ENCODE data around the gene INPP5A. TPM values are rescaled to one million over a fixed set of nuclear protein-coding genes. Genes with fewer than 3 reads are reported as not detected.
"Not testable (repeated sequence)": the region's sequence is repeated elsewhere in the genome, so short reads cannot be mapped to it uniquely, and the experiment has no call there.

INPP5A gene
- total RNA-seq, 1 donor from 2014 or later = 30.6 TPM

DNA sequence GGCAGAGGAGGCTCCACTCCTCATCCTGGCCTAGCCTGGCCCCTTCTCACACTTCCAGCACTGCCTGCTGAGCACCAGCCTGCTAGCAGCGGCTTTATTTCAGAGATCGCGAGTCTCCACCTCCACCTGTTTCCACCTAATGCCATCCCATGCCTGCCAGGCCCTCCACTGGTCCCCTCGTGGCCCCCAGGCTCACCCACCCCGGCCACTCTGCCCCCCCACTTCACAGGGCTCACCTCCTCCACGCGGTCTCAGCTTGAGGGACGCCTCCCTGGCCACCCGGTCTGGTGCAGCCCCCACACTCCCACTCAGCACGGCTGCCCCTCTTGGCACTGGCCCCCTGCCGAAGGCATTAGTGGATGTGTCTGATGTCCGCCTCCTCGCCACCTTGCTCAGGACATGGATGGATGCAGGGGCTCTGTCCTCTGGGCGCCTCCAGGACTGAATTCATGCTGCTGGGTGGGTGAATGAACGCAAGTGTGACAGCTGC lies 252.1 kb downstream of the INPP5A start:
- Mint-ChIP-seq H3K9me3 (ENCODE audit: low read depth) (no peaks in the 10 kb centered on the region), H3K36me3 (ENCODE audit: insufficient read depth) (no peaks in the 10 kb centered on the region), H3K27ac (no peak overlapping the region), H3K4me3 (ENCODE audit: low read depth) (no peak overlapping the region), H3K4me1 (ENCODE audit: low read depth) (no peaks in the 10 kb centered on the region), H3K27me3 (peaks cover 14% of the 10 kb centered on the region)
- TF ChIP-seq, protein P1, sequence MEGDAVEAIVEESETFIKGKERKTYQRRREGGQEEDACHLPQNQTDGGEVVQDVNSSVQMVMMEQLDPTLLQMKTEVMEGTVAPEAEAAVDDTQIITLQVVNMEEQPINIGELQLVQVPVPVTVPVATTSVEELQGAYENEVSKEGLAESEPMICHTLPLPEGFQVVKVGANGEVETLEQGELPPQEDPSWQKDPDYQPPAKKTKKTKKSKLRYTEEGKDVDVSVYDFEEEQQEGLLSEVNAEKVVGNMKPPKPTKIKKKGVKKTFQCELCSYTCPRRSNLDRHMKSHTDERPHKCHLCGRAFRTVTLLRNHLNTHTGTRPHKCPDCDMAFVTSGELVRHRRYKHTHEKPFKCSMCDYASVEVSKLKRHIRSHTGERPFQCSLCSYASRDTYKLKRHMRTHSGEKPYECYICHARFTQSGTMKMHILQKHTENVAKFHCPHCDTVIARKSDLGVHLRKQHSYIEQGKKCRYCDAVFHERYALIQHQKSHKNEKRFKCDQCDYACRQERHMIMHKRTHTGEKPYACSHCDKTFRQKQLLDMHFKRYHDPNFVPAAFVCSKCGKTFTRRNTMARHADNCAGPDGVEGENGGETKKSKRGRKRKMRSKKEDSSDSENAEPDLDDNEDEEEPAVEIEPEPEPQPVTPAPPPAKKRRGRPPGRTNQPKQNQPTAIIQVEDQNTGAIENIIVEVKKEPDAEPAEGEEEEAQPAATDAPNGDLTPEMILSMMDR (IDR thresholded peaks at IDR 0.05; ENCODE audit: unreplicated experiment) = no peak
- no peak for DNase-seq (ENCODE audit: low spot score, unreplicated experiment)

DNA sequence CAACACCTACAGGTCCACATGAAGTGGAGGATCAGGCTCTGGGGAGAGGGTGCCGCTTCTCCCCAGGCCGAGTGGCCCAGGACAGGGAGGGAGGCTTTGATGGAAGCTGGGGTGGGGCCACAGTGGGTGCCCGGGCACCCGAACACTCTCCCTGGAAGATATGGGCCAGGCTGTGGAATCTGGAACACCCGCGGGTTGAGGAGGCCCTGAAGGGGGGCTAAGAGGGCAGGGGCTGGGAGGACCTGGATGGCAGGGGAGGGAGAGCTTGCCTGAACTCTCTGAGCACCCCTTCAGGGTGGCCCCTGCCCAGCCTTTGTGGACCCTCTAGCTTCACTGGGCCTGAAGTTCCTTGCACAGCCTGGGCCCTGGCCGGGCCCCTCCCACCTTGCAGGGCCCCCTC lies 252.9 kb downstream of the INPP5A start:
- H3K4me1 Mint-ChIP-seq (ENCODE audit: low read depth) = no peaks in the 10 kb centered on the region
- no peaks in the 10 kb centered on the region for H3K36me3 Mint-ChIP-seq (ENCODE audit: insufficient read depth)
- H3K27ac Mint-ChIP-seq = no peak overlapping the region
- H3K27me3 Mint-ChIP-seq = peaks cover 14% of the 10 kb centered on the region
- no peaks in the 10 kb centered on the region for H3K9me3 Mint-ChIP-seq (ENCODE audit: low read depth)
- H3K4me3 Mint-ChIP-seq (ENCODE audit: low read depth) = no peak overlapping the region
- TF ChIP-seq, protein P1 (IDR thresholded peaks at IDR 0.05; ENCODE audit: unreplicated experiment) = no peak
- DNase-seq (ENCODE audit: low spot score, unreplicated experiment) = no peak

DNA sequence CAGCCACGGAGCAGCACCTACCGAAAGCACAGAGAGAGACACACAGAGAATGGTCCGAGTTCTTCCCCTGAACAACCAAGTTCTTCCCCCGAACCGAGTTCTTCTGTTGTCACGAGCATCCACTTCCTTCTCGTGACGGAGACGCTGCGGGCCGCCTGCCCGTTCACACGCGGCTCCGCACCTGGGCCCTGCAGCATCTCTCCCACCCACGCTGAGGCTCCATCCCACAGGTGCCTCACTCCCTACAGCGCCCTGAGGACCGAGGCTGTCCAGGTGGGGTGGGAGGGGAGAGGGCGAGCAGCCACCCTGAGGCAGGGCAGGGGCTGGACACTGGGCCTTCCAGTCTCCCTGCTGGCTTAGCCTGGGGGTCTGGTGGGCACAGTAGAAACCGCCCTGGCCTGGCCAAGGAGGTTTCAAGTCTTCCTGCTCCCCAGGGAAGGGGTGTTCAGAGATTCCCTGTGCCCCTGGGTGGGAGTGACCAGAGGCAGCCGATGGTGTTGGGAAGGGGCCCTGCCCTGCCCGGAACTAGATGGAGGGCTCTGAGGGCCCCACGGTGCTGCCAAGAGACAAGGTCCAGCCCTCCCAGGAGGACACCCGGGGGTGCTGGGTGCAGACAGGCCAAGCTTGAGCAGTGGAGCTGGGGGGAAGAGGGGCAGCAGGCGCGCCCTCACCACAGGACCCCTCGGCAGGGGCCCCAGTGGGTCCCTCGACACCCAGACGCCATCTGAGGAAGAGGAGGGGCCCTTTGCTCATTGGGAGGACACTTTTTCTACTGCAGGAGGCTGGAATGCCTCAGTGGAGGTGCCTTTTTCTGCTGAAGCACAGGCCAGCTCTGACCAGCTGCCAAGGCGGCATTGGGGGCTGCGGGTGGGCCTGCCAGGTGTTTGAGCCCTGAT lies 253.6 kb downstream of the INPP5A start:
- Mint-ChIP-seq H3K4me1 (ENCODE audit: low read depth) (no peaks in the 10 kb centered on the region), H3K36me3 (ENCODE audit: insufficient read depth) (no peaks in the 10 kb centered on the region), H3K27me3 (peaks cover 16% of the 10 kb centered on the region), H3K9me3 (ENCODE audit: low read depth) (no peaks in the 10 kb centered on the region), H3K27ac (no peak overlapping the region), H3K4me3 (ENCODE audit: low read depth) (peak overlapping the region; percentile 47)
- no peak for DNase-seq (ENCODE audit: low spot score, unreplicated experiment)
- TF ChIP-seq, protein P1 (IDR thresholded peaks at IDR 0.05; ENCODE audit: unreplicated experiment) = no peak

DNA sequence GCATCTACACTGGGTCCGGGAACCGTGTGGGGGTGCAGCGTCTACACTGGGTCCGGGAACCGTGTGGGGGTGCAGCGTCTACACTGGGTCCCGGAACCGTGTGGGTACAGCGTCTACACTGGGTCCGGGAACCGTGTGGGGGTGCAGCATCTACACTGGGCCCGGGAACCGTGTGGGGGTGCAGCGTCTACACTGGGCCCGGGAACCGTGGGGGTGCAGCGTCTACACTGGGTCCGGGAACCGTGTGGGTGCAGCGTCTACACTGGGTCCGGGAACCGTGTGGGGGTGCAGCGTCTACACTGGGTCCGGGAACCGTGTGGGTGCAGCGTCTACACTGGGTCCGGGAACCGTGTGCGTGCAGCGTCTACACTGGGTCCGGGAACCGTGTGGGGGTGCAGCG lies 254.5 kb downstream of the INPP5A start:
- DNase-seq (ENCODE audit: low spot score, unreplicated experiment) = not testable (repeated sequence)
- peaks cover 17% of the 10 kb centered on the region for H3K27me3 Mint-ChIP-seq

DNA sequence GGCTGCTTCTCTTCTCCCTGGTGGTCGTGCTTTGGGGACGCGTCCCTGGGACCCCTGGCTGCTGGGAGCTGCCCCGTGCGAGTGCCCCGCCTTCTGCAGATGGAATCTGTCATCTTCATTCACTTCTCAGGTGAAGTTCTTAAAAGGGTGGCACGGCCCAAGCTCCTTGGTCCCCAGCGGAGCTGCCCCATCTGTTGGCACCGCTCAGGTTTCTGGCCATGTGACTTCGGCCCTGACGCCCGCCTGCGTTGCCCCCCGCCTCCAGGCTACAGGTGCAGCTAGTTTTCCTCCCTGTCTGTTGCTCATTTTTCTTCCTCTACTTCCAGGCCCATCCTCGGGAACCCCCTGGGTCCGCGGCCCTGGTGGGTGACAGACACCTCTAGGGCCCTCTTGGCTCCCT lies 255.2 kb downstream of the INPP5A start:
- H3K36me3 Mint-ChIP-seq (ENCODE audit: insufficient read depth) = no peaks in the 10 kb centered on the region
- TF ChIP-seq, protein P1 (IDR thresholded peaks at IDR 0.05; ENCODE audit: unreplicated experiment) = no peak
- H3K4me1 Mint-ChIP-seq (ENCODE audit: low read depth) = no peaks in the 10 kb centered on the region
- DNase-seq (ENCODE audit: low spot score, unreplicated experiment) = no peak
- H3K27ac Mint-ChIP-seq = no peak overlapping the region
- no peak overlapping the region for H3K4me3 Mint-ChIP-seq (ENCODE audit: low read depth)
- peaks cover 20% of the 10 kb centered on the region for H3K27me3 Mint-ChIP-seq
- H3K9me3 Mint-ChIP-seq (ENCODE audit: low read depth) = no peaks in the 10 kb centered on the region

More for the DNA sequence above, 254.5 kb downstream of the INPP5A start:
- not testable (repeated sequence) for H3K27ac Mint-ChIP-seq; H3K36me3 Mint-ChIP-seq (ENCODE audit: insufficient read depth); H3K9me3 Mint-ChIP-seq (ENCODE audit: low read depth); H3K4me3 Mint-ChIP-seq (ENCODE audit: low read depth); H3K4me1 Mint-ChIP-seq (ENCODE audit: low read depth)

DNA sequence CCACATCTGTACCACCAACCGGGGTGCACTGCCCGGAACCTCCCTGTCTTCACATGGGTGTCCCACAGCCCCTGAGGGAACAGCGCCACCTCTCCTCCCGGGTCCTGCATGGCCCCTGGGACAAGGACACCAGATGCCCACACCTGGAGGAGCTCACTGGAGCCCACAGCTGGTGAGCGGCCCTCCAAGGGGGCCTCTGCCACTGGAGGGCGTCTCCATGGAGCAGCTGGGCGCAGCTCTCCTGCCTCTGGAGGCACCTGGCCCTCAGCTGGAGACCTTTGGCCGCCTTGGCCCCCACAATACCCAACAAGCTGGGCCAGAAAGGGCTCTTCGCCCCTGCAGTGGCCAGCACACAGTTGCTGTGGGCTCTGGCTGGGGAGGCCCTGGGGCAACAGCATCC lies 255.6 kb downstream of the INPP5A start:
- Mint-ChIP-seq H3K4me1 (ENCODE audit: low read depth) (no peaks in the 10 kb centered on the region), H3K27ac (no peak overlapping the region), H3K36me3 (ENCODE audit: insufficient read depth) (no peaks in the 10 kb centered on the region), H3K9me3 (ENCODE audit: low read depth) (no peaks in the 10 kb centered on the region), H3K4me3 (ENCODE audit: low read depth) (no peak overlapping the region), H3K27me3 (peaks cover 20% of the 10 kb centered on the region)
- TF ChIP-seq, protein P1 (IDR thresholded peaks at IDR 0.05; ENCODE audit: unreplicated experiment) = no peak
- no peak for DNase-seq (ENCODE audit: low spot score, unreplicated experiment)

All from progenitor cell of endocrine pancreas (in vitro differentiated cells).